HepG2 (cell line): ENCODE data around the gene ARAP1. TPM values are rescaled to one million over a fixed set of nuclear protein-coding genes. Genes with fewer than 3 reads are reported as not detected.

Experiments
- E2F2 ChIP-seq: sonication (generic); formaldehyde crosslinking; IDR thresholded peaks from 2 replicates; pipeline ENCODE4 v1.4.0; 2020; ENCODE audit warnings: missing genetic modification reagents, borderline replicate concordance
- FOXO1 ChIP-seq: sonication (generic); formaldehyde crosslinking; IDR thresholded peaks from 2 replicates; pipeline ENCODE4 v1.4.0; 2020; ENCODE audit warnings: missing genetic modification reagents
- GLI4 ChIP-seq: sonication (generic); formaldehyde crosslinking; IDR thresholded peaks from 2 replicates; pipeline ENCODE4 v1.5.1; 2020; ENCODE audit warnings: missing genetic modification reagents, mild to moderate bottlenecking, moderate library complexity, borderline replicate concordance
- HIC2 ChIP-seq: sonication (generic); formaldehyde crosslinking; IDR thresholded peaks from 2 replicates; pipeline ENCODE4 v1.9.0; 2022; ENCODE audit warnings: low read depth, missing genetic modification reagents
- IRF9 ChIP-seq: sonication (generic); formaldehyde crosslinking; IDR thresholded peaks from 2 replicates; pipeline ENCODE4 v1.8.0; 2022; ENCODE audit warnings: missing genetic modification reagents, mild to moderate bottlenecking, borderline replicate concordance
- KDM5B ChIP-seq: sonication (generic); formaldehyde crosslinking; IDR thresholded peaks from 2 replicates; pipeline ENCODE4 v1.4.0; 2020; ENCODE audit warnings: missing genetic modification reagents, mild to moderate bottlenecking, borderline replicate concordance
- KMT2A ChIP-seq: sonication (generic); formaldehyde crosslinking; IDR thresholded peaks from 2 replicates; pipeline ENCODE4 v1.4.0; 2020; ENCODE audit warnings: missing genetic modification reagents
- MAX ChIP-seq: IDR thresholded peaks from 2 replicates; pipeline ENCODE4 v1.6.1; 2012; ENCODE audit warnings: inconsistent platforms
- MTF1 ChIP-seq: sonication (generic); formaldehyde crosslinking; IDR thresholded peaks from 2 replicates; pipeline ENCODE4 v1.5.0; 2020; ENCODE audit warnings: missing genetic modification reagents
- MYC ChIP-seq: sonication (generic); formaldehyde crosslinking; IDR thresholded peaks from 2 replicates; pipeline ENCODE4 v1.9.0; 2021; ENCODE audit warnings: missing genetic modification reagents, borderline replicate concordance
- TCF7 ChIP-seq: sonication (generic); IDR thresholded peaks from 2 replicates; pipeline ENCODE4 v1.6.1; 2016; ENCODE audit warnings: antibody characterized with exemption, low read depth
- TFDP1 ChIP-seq: IDR thresholded peaks from 2 replicates; pipeline ENCODE4 v1.6.1; 2016; ENCODE audit warnings: missing compliant biosample characterization, missing genetic modification reagents, borderline replicate concordance
- ZHX2 ChIP-seq, 2 experiments: sonication (generic) in 1 of 2; formaldehyde crosslinking in 1 of 2; IDR thresholded peaks; 2 replicates each; pipeline versions ENCODE4 v1.6.1 to v1.9.0; 2014 to 2022; ENCODE audit warnings: antibody characterized with exemption in 1 of 2, borderline replicate concordance in 1 of 2, inconsistent platforms in 1 of 2, low read depth in 1 of 2, missing genetic modification reagents in 1 of 2
- ZNF256 ChIP-seq: sonication (generic); formaldehyde crosslinking; conservative IDR thresholded peaks from 2 replicates; pipeline ENCODE4 v1.4.0; 2020; ENCODE audit warnings: missing genetic modification reagents
- ZNF260 ChIP-seq: sonication (generic); formaldehyde crosslinking; IDR thresholded peaks from 2 replicates; pipeline ENCODE4 v1.4.0; 2020; ENCODE audit warnings: missing genetic modification reagents, low read depth, mild to moderate bottlenecking, borderline replicate concordance
- ZSCAN22 ChIP-seq: sonication (generic); formaldehyde crosslinking; IDR thresholded peaks from 2 replicates; pipeline ENCODE4 v1.4.0; 2020; ENCODE audit warnings: mild to moderate bottlenecking, missing genetic modification reagents
- polyA plus RNA-seq, 8 experiments: library from polyadenylated mRNA; depleted of rRNA in 3 of 8; stranded (reverse) in 7 of 8; unstranded in 1 of 8; fragments of >200 nt; fragmentation: Illumina TruSeq in 4 of 8; extraction: Trizol in 4 of 8; gene quantifications; 2 replicates each; pipeline versions ENCODE4 v1.2.1 to v1.2.3, GENCODE V29; 2011 to 2016; ENCODE audit warnings: low read depth in 4 of 8, missing spikeins in 1 of 8, mixed read lengths in 1 of 8; ENCODE audit not compliant: insufficient read depth in 1 of 8
- total RNA-seq, 5 experiments: library from RNA; depleted of rRNA; stranded (reverse); fragments of >200 nt; fragmentation: Illumina TruSeq; extraction: Trizol; gene quantifications; 2 replicates each; pipeline ENCODE4 v1.2.3, GENCODE V29; 2016; ENCODE audit warnings: low read depth in 1 of 5

The ARAP1 gene
- total and polyA plus RNA-seq, 2 of the 13 experiments (the other 11 are each of a cell fraction or from before 2014, with no cell fraction given), result 43.2 to 55.5 TPM

- no peak for TF ChIP-seq MAX
- TF ChIP-seq KDM5B (CRISPR knock-in tag), result no peak
- TF ChIP-seq FOXO1 (CRISPR knock-in tag), result no peak; the same call in 1 of the 2 replicates
- no peak for TF ChIP-seq TFDP1
- TF ChIP-seq ZNF256 (CRISPR knock-in tag), result no peak
- TF ChIP-seq ZHX2 (IDR thresholded peaks at IDR 0.05; ENCODE audit: low read depth), result no peak
- no peak for TF ChIP-seq ZHX2 (CRISPR knock-in tag; IDR thresholded peaks at IDR 0.05; ENCODE audit: borderline replicate concordance)
- no peak; the same call in 1 of the 2 replicates for TF ChIP-seq HIC2 (CRISPR knock-in tag)
- TF ChIP-seq MYC, result no peak
- no peak for TF ChIP-seq KMT2A (CRISPR knock-in tag)
- no peak for TF ChIP-seq IRF9 (CRISPR knock-in tag)
- TF ChIP-seq E2F2 (CRISPR knock-in tag), result no peak
- no peak for TF ChIP-seq MTF1 (CRISPR knock-in tag)
- TF ChIP-seq TCF7, result no peak
- no peak for TF ChIP-seq ZNF260 (CRISPR knock-in tag)
- no peak for TF ChIP-seq ZSCAN22 (CRISPR knock-in tag)
- no peak for TF ChIP-seq GLI4 (CRISPR knock-in tag)
Measured at GRCh38 chr11:72776844-72777754, 24.9 kb upstream of the ARAP1 start (continued).
